AG20443 (cell line): ENCODE data around the gene PBRM1.

ENCODE experiments used
- DNase-seq: peaks from one replicate; pipeline ENCODE4 v3.0.0; 2012; ENCODE audit warnings: low spot score, mixed read lengths

Gene PBRM1

DNA sequence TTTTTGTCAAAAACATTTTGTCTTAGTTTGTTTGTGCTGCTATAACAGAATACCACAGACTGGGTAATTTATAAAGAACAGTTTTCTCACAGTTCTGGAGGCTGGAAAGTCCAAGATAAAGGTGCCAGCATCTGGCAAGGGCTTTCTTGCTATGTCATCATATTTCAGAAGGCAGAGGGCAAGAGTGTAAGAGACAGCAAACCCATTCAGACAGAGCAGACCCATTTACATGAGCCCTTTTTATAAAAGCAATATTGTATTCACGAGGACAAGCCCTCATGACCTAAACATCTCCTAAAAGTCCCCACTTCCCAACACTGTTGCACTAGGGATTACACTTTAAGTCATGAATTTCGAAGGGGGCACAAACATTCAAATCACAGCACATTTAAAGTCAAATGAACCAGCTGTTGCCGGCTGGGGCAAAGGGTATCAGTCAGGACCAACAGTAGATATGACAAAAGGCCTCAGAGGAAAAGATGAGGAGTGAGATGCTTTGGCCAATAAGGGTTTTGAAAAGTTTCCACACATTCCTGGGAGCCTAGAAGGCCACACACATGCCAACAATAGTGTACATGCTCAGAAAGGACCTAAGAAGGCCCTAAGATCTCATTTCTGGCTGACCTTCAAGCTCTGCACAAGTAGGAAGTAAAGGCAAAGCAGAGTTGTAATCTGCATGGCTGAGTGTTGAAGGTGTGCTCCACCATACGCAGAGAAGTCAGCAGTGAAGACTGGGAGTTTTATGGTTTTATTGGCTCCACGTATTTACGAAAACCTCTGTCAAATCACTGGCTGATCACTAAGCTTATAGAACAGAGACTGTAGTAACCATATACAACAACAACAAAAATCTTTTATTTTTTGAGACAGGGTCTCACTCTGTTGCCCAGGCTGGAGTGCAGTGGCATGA is 111.4 kb downstream of the PBRM1 start:
- DNase-seq: no peak

DNA sequence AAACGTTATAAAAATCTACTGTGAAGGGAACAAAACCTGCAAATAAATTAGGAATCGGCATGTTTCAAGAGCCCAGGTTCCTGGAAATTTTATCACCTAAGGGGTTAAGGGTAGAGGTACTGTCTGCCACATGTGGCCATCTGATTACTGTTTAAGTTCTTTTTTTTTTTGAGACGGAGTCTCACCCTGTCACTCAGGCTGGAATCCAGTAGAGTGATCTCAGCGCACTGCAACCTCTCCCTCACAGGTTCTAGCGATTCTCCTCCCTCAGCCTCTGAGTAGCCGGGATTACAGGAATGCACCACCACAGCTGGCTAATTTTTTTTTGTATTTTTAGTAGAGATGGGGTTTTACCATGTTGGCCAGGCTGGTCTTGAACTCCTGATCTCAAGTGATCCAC is 113.5 kb downstream of the PBRM1 start:
- DNase-seq: no peak

GRCh38 chr3:52570076-52570475 is 115.6 kb downstream of the PBRM1 start:
- no peak for DNase-seq

GRCh38 chr3:52568069-52568468 is 117.6 kb downstream of the PBRM1 start:
- DNase-seq: no peak

GRCh38 chr3:52563984-52564383 is 121.7 kb downstream of the PBRM1 start:
- DNase-seq: no peak

DNA sequence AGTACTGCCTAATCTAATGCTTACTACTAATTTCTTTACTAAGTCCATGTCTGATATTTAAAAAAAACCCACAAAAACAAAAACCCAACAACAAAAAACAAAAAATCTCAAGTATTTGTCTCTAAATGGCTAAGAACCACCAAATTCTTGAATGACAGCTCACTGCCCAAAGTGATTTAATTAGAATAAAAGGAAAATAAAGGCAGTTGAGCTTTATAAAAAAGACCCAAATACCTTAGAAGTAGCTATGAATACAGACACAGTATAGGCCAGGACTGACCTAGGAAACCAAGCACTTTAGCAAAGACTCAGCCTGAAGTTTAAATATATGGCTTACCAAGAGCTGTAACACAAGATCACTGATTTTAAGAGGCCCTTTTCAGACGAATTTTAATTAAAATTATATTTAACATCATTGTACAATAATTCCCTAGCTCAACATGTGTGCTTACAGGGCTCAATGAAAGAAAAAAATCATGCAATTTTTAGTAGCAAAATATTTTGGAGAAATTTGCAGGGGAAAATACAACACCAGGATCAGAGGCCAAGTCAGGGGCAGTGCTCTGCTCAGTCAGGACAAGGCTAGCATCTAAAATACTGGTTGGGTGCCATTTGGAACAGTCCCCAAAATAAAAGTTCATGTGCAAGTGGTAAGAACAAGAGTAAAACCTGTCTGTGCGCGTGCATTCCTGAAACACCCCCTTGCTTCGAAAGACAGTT is 124.5 kb downstream of the PBRM1 start:
- DNase-seq: no peak

GRCh38 chr3:52558436-52558835 is 127.3 kb downstream of the PBRM1 start:
- no peak for DNase-seq

DNA sequence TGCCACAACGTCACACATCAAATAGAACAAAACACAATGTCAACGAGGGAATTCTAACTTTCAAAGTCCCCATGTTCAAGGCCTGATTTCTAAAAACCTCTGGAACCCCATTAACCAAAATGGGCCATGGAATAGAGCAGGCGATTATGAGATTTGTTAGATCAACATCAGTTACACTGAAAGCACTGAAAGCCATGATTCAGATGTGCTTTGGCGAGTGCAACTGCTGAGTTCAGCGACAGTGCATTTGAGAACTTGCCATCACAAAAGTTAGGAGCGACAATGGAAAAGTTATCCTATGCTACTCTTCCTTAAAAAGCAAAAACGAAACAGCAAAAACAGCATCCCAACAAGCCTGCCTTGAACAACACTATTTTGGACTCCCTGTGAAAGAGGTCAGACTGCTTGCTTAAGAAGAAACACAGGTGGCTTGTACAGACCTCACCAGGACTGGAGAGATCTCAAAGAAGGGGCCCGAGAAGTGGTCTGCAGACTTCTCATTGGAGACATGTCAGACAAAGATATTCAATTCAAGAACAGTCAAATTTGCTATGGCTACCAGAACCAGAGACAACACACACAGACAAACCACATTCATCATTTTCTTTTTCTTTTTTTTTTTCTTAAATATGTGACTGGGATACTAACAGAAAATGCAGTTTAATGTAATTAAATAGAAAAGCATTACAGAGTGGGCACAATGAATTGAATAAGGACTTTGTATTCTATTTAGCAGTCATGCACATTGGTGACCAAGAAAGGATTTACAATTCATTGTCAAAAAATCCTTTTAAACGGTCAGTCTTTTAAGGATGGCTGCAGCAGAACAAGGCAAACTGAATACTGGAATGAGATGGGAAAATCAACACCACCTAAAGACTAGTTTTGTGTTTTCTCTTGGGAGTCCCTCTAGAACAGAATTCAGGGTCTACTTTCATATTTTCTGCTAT is 128.4 kb downstream of the PBRM1 start:
- no peak for DNase-seq

GRCh38 chr3:52555056-52555455 is 130.7 kb downstream of the PBRM1 start:
- DNase-seq: no peak

- no peak for DNase-seq
Measured at GRCh38 chr3:52554026-52554755, 131.5 kb downstream of the PBRM1 start.

GRCh38 chr3:52552089-52552488 is 133.6 kb downstream of the PBRM1 start:
- DNase-seq: no peak

GRCh38 chr3:52551118-52551517 is 134.6 kb downstream of the PBRM1 start:
- no peak for DNase-seq

DNA sequence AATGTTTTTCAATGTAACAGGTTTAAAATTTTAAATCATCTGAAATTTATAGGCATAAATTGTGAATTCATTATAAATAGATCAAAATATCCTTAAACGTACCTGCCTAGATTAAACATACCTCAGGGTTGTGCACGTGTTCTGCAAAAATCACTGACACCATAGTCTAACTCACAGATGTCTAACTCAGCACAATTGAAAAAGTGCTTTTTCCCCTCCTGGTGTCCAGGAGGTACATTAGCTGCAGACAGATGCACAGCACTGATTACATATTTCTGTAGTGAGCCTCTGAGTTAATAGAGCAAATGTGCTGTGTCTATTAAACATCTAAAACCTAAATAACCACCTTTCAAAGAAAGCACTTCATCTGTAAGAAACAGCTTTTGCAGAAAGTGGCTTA is 138.6 kb downstream of the PBRM1 start:
- DNase-seq: no peak

DNA sequence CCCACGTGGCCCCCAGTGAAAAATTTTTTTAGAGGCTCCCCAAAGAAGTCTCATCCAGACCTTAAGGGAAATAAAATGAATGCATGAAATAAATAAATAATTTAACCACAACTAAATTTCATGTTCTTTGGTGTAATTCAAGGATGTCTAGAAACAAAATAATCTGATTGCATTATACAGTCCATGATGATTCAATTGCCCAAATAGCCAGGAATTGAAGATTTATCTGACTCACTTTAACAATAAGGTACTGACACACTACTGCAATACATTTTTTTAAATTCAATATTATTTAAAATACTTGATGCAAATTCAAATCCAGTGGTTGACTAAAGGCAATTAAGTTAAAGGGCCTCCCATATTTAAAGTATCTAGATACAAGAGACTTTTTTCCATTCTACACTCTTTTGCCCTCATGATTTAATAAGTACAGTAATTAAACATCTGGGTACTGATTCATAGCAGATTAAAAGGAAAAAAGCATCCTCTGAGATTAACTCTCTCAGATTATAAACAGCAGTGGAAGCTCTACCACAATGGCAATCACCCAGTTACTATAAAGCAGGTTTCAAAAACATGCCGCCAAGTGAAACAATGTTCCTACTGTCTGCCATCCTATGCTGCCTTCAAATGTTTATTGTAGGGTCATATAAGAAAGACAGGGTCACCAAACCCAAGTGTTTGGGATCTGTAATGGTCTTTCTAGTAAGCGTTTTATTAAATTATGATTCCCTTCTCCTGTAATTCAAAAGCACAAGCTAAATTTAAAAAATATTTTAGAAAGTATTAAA is 139.4 kb downstream of the PBRM1 start:
- DNase-seq: no peak

DNA sequence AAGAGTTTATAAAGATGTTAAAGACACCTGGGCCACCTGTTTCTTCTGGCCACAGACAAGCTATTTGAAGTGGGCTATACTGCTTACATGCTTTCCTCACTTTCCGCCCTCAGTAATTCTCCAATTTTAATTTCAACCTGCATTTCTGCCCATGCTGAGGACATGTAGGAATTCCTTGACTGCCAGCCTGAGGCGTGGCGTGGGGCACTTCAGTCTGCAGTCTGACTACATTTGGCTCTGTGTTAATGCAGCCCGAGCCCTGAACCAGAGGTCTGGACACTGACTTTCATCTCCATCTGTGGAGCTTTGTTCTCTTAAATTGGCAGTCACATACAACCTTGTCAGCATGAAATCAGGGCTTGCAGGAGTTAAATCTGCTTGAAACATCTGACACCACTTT is 140.8 kb downstream of the PBRM1 start:
- DNase-seq: no peak

- DNase-seq: no peak
Measured at GRCh38 chr3:52541050-52541449, 144.7 kb downstream of the PBRM1 start.

DNA sequence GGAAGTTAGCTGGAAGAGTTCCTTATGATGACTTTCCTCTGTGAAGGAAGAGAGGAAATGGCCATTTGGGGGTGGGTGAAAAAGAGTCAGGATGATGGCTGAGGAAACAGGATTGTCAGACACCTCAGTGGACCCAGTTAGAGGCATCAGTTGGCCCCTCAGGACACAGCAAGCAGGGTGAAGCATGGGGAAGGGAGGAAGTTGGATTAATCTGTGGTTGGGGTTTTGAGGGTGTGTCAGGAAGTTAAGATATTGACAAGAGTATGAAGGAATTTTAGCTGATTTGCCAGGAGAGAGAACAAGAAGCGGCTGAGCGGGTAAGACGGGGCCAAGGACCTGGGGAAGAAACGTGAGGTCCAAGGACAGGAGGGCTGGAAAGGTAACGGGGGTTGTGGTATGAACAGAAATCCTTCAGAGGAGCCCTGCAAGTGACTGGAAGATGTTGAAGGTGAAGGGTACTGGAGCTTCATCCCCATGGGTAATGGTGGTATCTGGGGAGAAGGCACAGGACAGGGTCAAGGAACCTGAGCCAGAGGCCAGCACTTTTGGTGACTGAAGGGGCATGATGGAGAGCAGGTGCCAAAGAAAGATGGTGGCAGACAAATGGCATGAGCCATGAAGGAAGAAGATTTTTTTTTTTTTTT is 146.6 kb downstream of the PBRM1 start:
- DNase-seq: no peak

- DNase-seq: no peak
Measured at GRCh38 chr3:52537726-52538421, 147.8 kb downstream of the PBRM1 start.

- no peak for DNase-seq
Measured at GRCh38 chr3:52537165-52537620, 148.5 kb downstream of the PBRM1 start.
